Activated CD4-positive, alpha-beta T cell treated with anti-CD3 and anti-CD28 coated beads, Interleukin-2, amount 10 ng/mL, durations not matched to agents 7 days and 5 days (primary cell): ENCODE measurements around the gene CLDN34. TPM values are rescaled to one million over a fixed set of nuclear protein-coding genes. Genes with fewer than 3 reads are reported as not detected.

Experiments used
- CTCF ChIA-PET: fragments of 350-600 bp; sonication (Branson Sonifier 250); formaldehyde crosslinking; loops from one replicate; lab custom pipeline; 2021; ENCODE audit warnings: antibody characterized with exemption; lab: Charles Lee
- POLR2A ChIA-PET: fragments of 350-600 bp; sonication (Branson Sonifier 250); formaldehyde crosslinking; loops from one replicate; lab custom pipeline; 2021; ENCODE audit warnings: antibody characterized with exemption; lab: Charles Lee
- DNase-seq: peaks from one replicate; pipeline ENCODE4 v3.0.0-alpha.2; 2020
- H3K27ac Mint-ChIP-seq: one replicate; pipeline ENCODE4 v1.8.0; 2021; ENCODE audit warnings: mild to moderate bottlenecking, moderate library complexity, mixed read lengths
- H3K27me3 Mint-ChIP-seq: one replicate; pipeline ENCODE4 v1.8.0; 2021; ENCODE audit warnings: mixed read lengths
- H3K36me3 Mint-ChIP-seq: one replicate; pipeline ENCODE4 v1.8.0; 2021; ENCODE audit warnings: low read depth, mixed read lengths
- H3K4me1 Mint-ChIP-seq: one replicate; pipeline ENCODE4 v1.8.0; 2021; ENCODE audit warnings: mixed read lengths
- H3K4me3 Mint-ChIP-seq: one replicate; pipeline ENCODE4 v1.8.0; 2021; ENCODE audit warnings: mild to moderate bottlenecking, moderate library complexity, mixed read lengths
- H3K9me3 Mint-ChIP-seq: one replicate; pipeline ENCODE4 v1.8.0; 2021; ENCODE audit warnings: mixed read lengths
- total RNA-seq, 2 experiments: library from RNA; stranded (reverse); gene quantifications; one replicate each; pipeline ENCODE4 v1.2.3, GENCODE V29; 2021

Gene CLDN34
- total RNA-seq, 2 experiments from 2014 or later: not detected

DNA sequence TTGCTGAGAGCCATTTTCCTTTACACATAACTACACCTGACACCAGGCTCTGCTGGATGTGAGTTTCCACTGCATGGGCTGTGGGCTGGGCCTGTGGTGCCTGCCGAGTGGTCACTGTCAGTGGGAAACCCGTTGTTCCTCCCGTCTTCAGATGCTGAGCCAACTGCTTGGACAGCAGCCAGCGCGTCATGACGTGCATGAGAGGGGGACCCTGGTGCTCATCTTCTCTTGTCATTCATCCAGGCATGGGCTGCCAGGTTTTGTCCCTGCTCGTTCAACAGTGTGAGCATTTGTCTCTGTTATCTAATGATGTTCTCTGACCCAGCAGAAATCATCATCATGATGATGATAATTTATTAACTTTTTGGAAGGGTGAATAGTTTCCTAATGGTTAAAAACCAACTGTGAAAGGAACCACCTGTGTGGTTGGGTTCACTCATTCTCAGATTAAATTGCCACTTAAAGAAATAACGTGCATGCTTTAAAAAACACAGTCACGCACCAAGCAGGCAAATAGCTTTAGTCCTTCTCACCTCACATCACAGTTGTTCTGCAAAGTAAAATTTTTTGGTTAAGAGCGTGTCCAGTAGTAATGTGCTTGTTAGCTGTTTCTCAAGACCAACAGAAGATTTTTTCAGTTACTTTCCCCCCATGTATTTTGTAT is 19.9 kb upstream of the CLDN34 start:
- H3K4me1 Mint-ChIP-seq: peaks cover 9% of the 10 kb centered on the region
- POLR2A ChIA-PET: no interaction called here

DNA sequence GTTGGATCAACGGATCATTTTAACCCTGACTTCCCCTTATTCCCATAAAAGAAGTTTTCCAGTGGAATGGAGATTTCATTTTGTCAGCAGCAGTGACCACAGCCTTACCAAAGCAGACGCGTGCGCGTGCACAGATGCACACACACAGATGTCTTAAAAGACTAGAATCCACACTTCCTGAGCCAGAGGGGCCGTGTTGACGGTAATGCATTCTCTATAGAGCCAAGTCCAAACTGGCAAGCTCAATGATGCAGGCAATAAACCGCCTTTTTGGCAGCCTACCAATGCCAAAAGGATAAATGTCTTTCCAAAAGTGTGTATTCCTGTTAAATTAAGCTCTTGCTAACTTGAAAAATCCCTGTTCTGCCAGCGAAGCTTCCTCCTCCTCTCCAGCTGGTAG is 18.8 kb upstream of the CLDN34 start:
- no peak for DNase-seq
- peaks cover under 1% of the 10 kb centered on the region for H3K4me1 Mint-ChIP-seq
- ChIA-PET CTCF (no interaction called here), POLR2A (no interaction called here)
- H3K36me3 Mint-ChIP-seq: no peaks in the 10 kb centered on the region
- H3K9me3 Mint-ChIP-seq: no peaks in the 10 kb centered on the region
- no peak overlapping the region for H3K4me3 Mint-ChIP-seq
- H3K27me3 Mint-ChIP-seq: peaks cover 26% of the 10 kb centered on the region
- H3K27ac Mint-ChIP-seq: no peak overlapping the region

More for the DNA sequence above, 19.9 kb upstream of the CLDN34 start:
- Mint-ChIP-seq H3K4me3 (no peak overlapping the region), H3K36me3 (no peaks in the 10 kb centered on the region), H3K27me3 (peaks cover 27% of the 10 kb centered on the region), H3K27ac (no peak overlapping the region), H3K9me3 (no peaks in the 10 kb centered on the region)
- no peak for DNase-seq
- CTCF ChIA-PET: no interaction called here

GRCh38 chrX:9952300-9952699 is 14.9 kb upstream of the CLDN34 start:
- Mint-ChIP-seq H3K4me1 (no peaks in the 10 kb centered on the region), H3K36me3 (no peaks in the 10 kb centered on the region), H3K9me3 (no peaks in the 10 kb centered on the region), H3K27ac (no peak overlapping the region), H3K27me3 (peaks cover 22% of the 10 kb centered on the region), H3K4me3 (no peak overlapping the region)
- no peak for DNase-seq
- ChIA-PET CTCF (interaction anchor here (0.6 kb wide), 1 partner anchor 60 kb away, joined by 3 read pairs; no protein-coding TSS in a partner anchor), POLR2A (no interaction called here)

GRCh38 chrX:9953396-9953795 is 13.8 kb upstream of the CLDN34 start:
- CTCF ChIA-PET: no interaction called here
- H3K27me3 Mint-ChIP-seq: peaks cover 15% of the 10 kb centered on the region
- no peak for DNase-seq
- no peaks in the 10 kb centered on the region for H3K4me1 Mint-ChIP-seq
- no peaks in the 10 kb centered on the region for H3K9me3 Mint-ChIP-seq
- no peaks in the 10 kb centered on the region for H3K36me3 Mint-ChIP-seq
- no peak overlapping the region for H3K4me3 Mint-ChIP-seq
- no peak overlapping the region for H3K27ac Mint-ChIP-seq
- POLR2A ChIA-PET: no interaction called here

DNA sequence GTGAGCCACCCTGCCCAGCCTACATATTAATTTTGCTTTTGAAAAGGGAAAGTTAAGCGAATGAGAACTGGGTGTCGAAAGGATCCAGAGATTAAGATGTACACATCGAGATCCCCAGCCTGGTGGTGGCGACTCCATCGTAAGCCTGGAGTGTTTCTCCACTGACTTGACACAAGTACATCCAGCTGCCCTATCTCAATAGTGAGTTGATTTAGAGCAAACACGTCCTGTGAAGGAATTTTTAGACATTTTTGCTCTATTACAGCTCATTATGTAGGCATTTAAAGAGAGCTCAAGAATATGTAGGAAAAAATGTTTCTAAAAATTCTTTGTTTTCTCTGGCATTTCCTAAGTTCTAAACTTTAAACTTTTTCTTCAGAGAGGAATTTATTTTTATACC is 11.7 kb upstream of the CLDN34 start:
- no peak overlapping the region for H3K4me3 Mint-ChIP-seq
- H3K4me1 Mint-ChIP-seq: no peaks in the 10 kb centered on the region
- no peaks in the 10 kb centered on the region for H3K36me3 Mint-ChIP-seq
- no peaks in the 10 kb centered on the region for H3K9me3 Mint-ChIP-seq
- CTCF ChIA-PET: no interaction called here
- H3K27ac Mint-ChIP-seq: no peak overlapping the region
- no peak for DNase-seq
- peaks cover 13% of the 10 kb centered on the region for H3K27me3 Mint-ChIP-seq
- POLR2A ChIA-PET: no interaction called here

DNA sequence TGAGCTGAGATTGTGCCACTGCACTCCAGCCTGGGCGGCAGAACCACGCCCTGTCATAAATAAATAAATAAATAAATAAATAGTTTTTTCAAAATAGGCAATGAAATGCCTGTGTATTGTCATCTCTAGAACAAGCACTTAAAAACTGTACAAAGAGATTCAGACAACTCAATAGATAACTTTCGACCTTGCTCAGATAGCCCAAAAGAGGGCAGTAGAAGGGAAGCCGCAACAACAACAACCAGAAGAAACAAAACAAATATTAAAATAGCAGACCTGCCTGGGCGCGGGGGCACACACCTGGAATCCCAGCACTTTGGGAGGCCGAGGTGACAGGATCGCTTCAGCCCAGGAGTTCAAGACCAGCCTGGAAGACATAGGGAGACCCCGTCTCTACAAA is 9.4 kb upstream of the CLDN34 start:
- H3K36me3 Mint-ChIP-seq: no peaks in the 10 kb centered on the region
- no peak overlapping the region for H3K27ac Mint-ChIP-seq
- POLR2A ChIA-PET: no interaction called here
- no peaks in the 10 kb centered on the region for H3K4me1 Mint-ChIP-seq
- DNase-seq: no peak
- H3K27me3 Mint-ChIP-seq: peaks cover 5% of the 10 kb centered on the region
- no peaks in the 10 kb centered on the region for H3K9me3 Mint-ChIP-seq
- H3K4me3 Mint-ChIP-seq: no peak overlapping the region
- CTCF ChIA-PET: no interaction called here

GRCh38 chrX:9958183-9958582 is 9.0 kb upstream of the CLDN34 start:
- ChIA-PET CTCF (no interaction called here), POLR2A (no interaction called here)
- Mint-ChIP-seq H3K9me3 (no peaks in the 10 kb centered on the region), H3K36me3 (no peaks in the 10 kb centered on the region), H3K4me3 (no peak overlapping the region), H3K4me1 (no peaks in the 10 kb centered on the region), H3K27ac (no peak overlapping the region), H3K27me3 (peaks cover 5% of the 10 kb centered on the region)
- DNase-seq: no peak

GRCh38 chrX:9961750-9962149 is 5.4 kb upstream of the CLDN34 start:
- Mint-ChIP-seq H3K4me1 (no peaks in the 10 kb centered on the region), H3K9me3 (no peaks in the 10 kb centered on the region), H3K27me3 (peaks cover 8% of the 10 kb centered on the region), H3K36me3 (no peaks in the 10 kb centered on the region), H3K4me3 (no peak overlapping the region), H3K27ac (no peak overlapping the region)
- ChIA-PET POLR2A (no interaction called here), CTCF (no interaction called here)
- no peak for DNase-seq

GRCh38 chrX:9977635-9978034 is 10.5 kb downstream of the CLDN34 start:
- Mint-ChIP-seq H3K4me1 (no peaks in the 10 kb centered on the region), H3K4me3 (no peak overlapping the region), H3K27me3 (no peaks in the 10 kb centered on the region), H3K36me3 (no peaks in the 10 kb centered on the region), H3K9me3 (no peaks in the 10 kb centered on the region), H3K27ac (no peak overlapping the region)
- CTCF ChIA-PET: interaction anchor here (3.8 kb wide), 1 partner anchor 142 kb away, joined by 20 read pairs; no protein-coding TSS in a partner anchor
- POLR2A ChIA-PET: no interaction called here
- DNase-seq: no peak

DNA sequence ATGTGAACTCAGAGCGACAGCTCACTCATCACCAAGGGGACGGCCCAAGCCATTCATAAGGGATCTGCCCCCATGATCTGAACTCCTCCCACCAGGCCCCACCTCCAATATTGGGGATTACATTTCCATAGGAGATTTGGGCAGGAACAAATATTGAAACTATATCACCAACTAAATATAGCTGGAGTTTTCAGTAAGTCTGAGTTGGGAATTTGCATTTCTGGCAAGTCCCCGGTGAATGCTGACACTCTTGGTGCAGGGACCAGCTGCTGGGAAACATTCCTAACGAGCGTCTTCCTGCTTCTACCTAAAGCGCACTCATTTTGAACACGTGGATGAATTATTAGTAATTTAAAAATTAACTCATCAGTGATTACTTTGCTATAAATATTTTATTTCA is 13.2 kb downstream of the CLDN34 start:
- Mint-ChIP-seq H3K4me1 (no peaks in the 10 kb centered on the region), H3K27me3 (no peaks in the 10 kb centered on the region), H3K27ac (no peak overlapping the region), H3K4me3 (no peak overlapping the region), H3K9me3 (no peaks in the 10 kb centered on the region), H3K36me3 (no peaks in the 10 kb centered on the region)
- POLR2A ChIA-PET: no interaction called here
- CTCF ChIA-PET: interaction anchor here (0.8 to 3.8 kb wide), 2 partner anchors 12 to 139 kb away, joined by 3 to 20 read pairs; no protein-coding TSS in a partner anchor
- no peak for DNase-seq

GRCh38 chrX:9980927-9981326 is 13.8 kb downstream of the CLDN34 start:
- no peak for DNase-seq
- Mint-ChIP-seq H3K4me1 (no peaks in the 10 kb centered on the region), H3K27me3 (no peaks in the 10 kb centered on the region), H3K4me3 (no peak overlapping the region), H3K36me3 (no peaks in the 10 kb centered on the region), H3K9me3 (no peaks in the 10 kb centered on the region), H3K27ac (no peak overlapping the region)
- ChIA-PET POLR2A (no interaction called here), CTCF (interaction anchor here (0.8 to 3.8 kb wide), 2 partner anchors 12 to 139 kb away, joined by 3 to 20 read pairs; no protein-coding TSS in a partner anchor)

DNA sequence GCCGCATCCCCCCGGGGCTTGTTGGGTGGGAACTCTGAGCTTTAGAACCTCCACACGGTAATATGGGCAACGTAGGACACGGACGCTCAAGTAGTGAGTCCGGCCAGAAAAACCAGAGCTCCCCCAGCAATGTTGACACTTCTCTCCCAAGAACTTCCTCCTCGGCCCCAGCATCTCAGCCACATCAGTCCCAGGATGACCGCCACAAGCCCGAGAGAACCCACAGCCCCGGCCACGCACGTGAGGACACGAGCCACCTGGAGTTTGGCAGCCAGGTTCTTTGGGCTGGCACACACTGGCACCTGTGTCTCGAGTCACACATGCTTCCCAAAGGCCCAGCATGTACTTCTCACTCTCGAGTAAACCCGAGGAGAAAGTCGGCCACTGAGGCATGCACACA is 16.3 kb downstream of the CLDN34 start:
- no peak for DNase-seq
- H3K4me3 Mint-ChIP-seq: no peak overlapping the region
- no peaks in the 10 kb centered on the region for H3K9me3 Mint-ChIP-seq
- H3K27ac Mint-ChIP-seq: no peak overlapping the region
- peaks cover 2% of the 10 kb centered on the region for H3K27me3 Mint-ChIP-seq
- ChIA-PET POLR2A (no interaction called here), CTCF (interaction anchor here (0.7 to 2.6 kb wide), 3 partner anchors 9 to 136 kb away, joined by 3 to 13 read pairs (median 4); no protein-coding TSS in a partner anchor)
- no peaks in the 10 kb centered on the region for H3K4me1 Mint-ChIP-seq
- no peaks in the 10 kb centered on the region for H3K36me3 Mint-ChIP-seq

DNA sequence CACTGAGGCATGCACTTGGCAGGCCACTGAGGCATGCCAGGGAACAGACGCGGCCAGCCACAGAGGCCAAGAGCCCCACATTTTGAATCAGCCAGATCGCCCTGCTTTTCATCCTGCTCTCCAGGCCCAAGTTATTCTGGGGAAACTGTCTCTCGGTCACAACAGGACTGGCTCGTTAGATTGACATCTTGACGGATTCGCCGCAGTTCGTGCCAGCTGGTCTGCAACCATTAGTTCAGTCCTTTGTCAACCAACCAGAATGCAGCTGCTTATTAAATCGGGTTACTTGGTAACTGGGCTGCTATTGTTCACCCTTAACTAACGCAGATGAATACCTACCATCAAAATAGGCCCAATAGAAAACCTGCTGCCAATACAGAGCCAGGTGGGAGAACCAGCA is 16.7 kb downstream of the CLDN34 start:
- H3K4me1 Mint-ChIP-seq: no peaks in the 10 kb centered on the region
- no peak overlapping the region for H3K27ac Mint-ChIP-seq
- no peaks in the 10 kb centered on the region for H3K9me3 Mint-ChIP-seq
- peaks cover 2% of the 10 kb centered on the region for H3K27me3 Mint-ChIP-seq
- DNase-seq: no peak
- POLR2A ChIA-PET: no interaction called here
- H3K36me3 Mint-ChIP-seq: no peaks in the 10 kb centered on the region
- CTCF ChIA-PET: interaction anchor here (0.7 to 2.6 kb wide), 3 partner anchors 8 to 136 kb away, joined by 3 to 13 read pairs (median 4); no protein-coding TSS in a partner anchor
- no peak overlapping the region for H3K4me3 Mint-ChIP-seq
